Hepatocyte (in vitro differentiated cells): ENCODE measurements around the gene ALPL. TPM values are rescaled to one million over a fixed set of nuclear protein-coding genes. Genes with fewer than 3 reads are reported as not detected.

Experiments used
- DNase-seq: peaks from one replicate; pipeline ENCODE4 v3.0.0-alpha.2; 2016; ENCODE audit warnings: low spot score
- H2AFZ ChIP-seq: fragments of 200-600 bp; sonication (generic); 2 replicates; pipeline ENCODE4 v1.6.0; 2016; ENCODE audit warnings: antibody characterized with exemption, mild to moderate bottlenecking
- H3K27ac ChIP-seq: fragments of 200-600 bp; sonication (generic); 2 replicates; pipeline ENCODE4 v1.5.1; 2016; ENCODE audit warnings: mild to moderate bottlenecking
- H3K27me3 ChIP-seq: fragments of 200-600 bp; sonication (generic); 2 replicates; pipeline ENCODE4 v1.6.1; 2016
- H3K36me3 ChIP-seq: fragments of 200-600 bp; sonication (generic); replicated peaks from 2 replicates; pipeline ENCODE4 v1.5.1; 2016; ENCODE audit warnings: low read depth; ENCODE audit not compliant: insufficient read depth
- H3K4me1 ChIP-seq: fragments of 200-600 bp; sonication (generic); 2 replicates; pipeline ENCODE4 v1.5.1; 2016; ENCODE audit warnings: mild to moderate bottlenecking, moderate library complexity; ENCODE audit not compliant: insufficient read depth
- H3K4me2 ChIP-seq: fragments of 200-600 bp; sonication (generic); 2 replicates; pipeline ENCODE4 v1.6.0; 2016
- H3K4me3 ChIP-seq: fragments of 200-600 bp; sonication (generic); 2 replicates; pipeline ENCODE4 v1.5.1; 2016; ENCODE audit warnings: mild to moderate bottlenecking
- H3K79me2 ChIP-seq: fragments of 200-600 bp; sonication (generic); 2 replicates; pipeline ENCODE4 v1.6.0; 2017; ENCODE audit warnings: mild to moderate bottlenecking
- H3K9me2 ChIP-seq: fragments of 200-600 bp; sonication (generic); replicated peaks from 2 replicates; pipeline ENCODE4 v1.6.0; 2017; ENCODE audit warnings: mild to moderate bottlenecking; ENCODE audit not compliant: insufficient read depth
- H3K9me3 ChIP-seq: fragments of 200-600 bp; sonication (generic); 2 replicates; pipeline ENCODE4 v1.5.1; 2016; ENCODE audit warnings: low read depth, mild to moderate bottlenecking
- H4K20me1 ChIP-seq: fragments of 200-600 bp; sonication (generic); 2 replicates; pipeline ENCODE4 v1.6.0; 2016; ENCODE audit warnings: mild to moderate bottlenecking; ENCODE audit not compliant: insufficient read depth, poor library complexity, severe bottlenecking
- EZH2 ChIP-seq: fragments of 200-600 bp; sonication (generic); IDR thresholded peaks from 2 replicates; pipeline ENCODE4 v1.6.1; 2016; ENCODE audit warnings: antibody characterized with exemption, mild to moderate bottlenecking, borderline replicate concordance
- EZH2phosphoT487 ChIP-seq: fragments of 200-600 bp; sonication (generic); IDR thresholded peaks from one replicate; pipeline ENCODE4 v1.6.1; 2018; ENCODE audit warnings: antibody characterized with exemption, mild to moderate bottlenecking, low read depth, moderate library complexity; ENCODE audit not compliant: unreplicated experiment, severe bottlenecking
- WGBS: methylation state at CpG from one replicate; pipeline ENCODE4 v1.1.6; 2016; ENCODE audit warnings: low lambda C conversion rate; ENCODE audit errors: missing lambda C conversion rate; 5-methylcytosine and 5-hydroxymethylcytosine counted together
- polyA plus RNA-seq: library from polyadenylated mRNA; unstranded; fragments of >200 nt; fragmentation: Nextera tagmentation; extraction: Ambion mirVana; gene quantifications from 2 replicates; pipeline ENCODE4 v1.2.1, GENCODE V29; 2016
- total RNA-seq: library from RNA; depleted of rRNA; stranded (reverse); fragments of >200 nt; gene quantifications from 2 replicates; pipeline ENCODE4 v1.2.3, GENCODE V29; 2014
- TF ChIP-seq, protein P1 (sequence below): fragments of 200-600 bp; sonication (generic); IDR thresholded peaks from 2 replicates; pipeline ENCODE4 v1.5.1; 2016; ENCODE audit warnings: antibody characterized with exemption, mild to moderate bottlenecking; ENCODE audit not compliant: poor library complexity

Gene ALPL
- total and polyA plus RNA-seq, 2 experiments from 2014 or later = 2.2 to 6.0 TPM

- no peaks in the 10 kb centered on the region for H3K9me2 ChIP-seq
- H3K4me1 ChIP-seq = peaks cover 7% of the 10 kb centered on the region
- no peaks in the 10 kb centered on the region for H3K79me2 ChIP-seq
- no peaks in the 10 kb centered on the region for H4K20me1 ChIP-seq
- H3K4me3 ChIP-seq = no peak overlapping the region
- no peaks in the 10 kb centered on the region for H3K36me3 ChIP-seq
- no peak for TF ChIP-seq EZH2
- TF ChIP-seq EZH2phosphoT487 = no peak
- TF ChIP-seq, protein P1, sequence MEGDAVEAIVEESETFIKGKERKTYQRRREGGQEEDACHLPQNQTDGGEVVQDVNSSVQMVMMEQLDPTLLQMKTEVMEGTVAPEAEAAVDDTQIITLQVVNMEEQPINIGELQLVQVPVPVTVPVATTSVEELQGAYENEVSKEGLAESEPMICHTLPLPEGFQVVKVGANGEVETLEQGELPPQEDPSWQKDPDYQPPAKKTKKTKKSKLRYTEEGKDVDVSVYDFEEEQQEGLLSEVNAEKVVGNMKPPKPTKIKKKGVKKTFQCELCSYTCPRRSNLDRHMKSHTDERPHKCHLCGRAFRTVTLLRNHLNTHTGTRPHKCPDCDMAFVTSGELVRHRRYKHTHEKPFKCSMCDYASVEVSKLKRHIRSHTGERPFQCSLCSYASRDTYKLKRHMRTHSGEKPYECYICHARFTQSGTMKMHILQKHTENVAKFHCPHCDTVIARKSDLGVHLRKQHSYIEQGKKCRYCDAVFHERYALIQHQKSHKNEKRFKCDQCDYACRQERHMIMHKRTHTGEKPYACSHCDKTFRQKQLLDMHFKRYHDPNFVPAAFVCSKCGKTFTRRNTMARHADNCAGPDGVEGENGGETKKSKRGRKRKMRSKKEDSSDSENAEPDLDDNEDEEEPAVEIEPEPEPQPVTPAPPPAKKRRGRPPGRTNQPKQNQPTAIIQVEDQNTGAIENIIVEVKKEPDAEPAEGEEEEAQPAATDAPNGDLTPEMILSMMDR = no peak
- no peak overlapping the region for H3K4me2 ChIP-seq
- H3K9me3 ChIP-seq = no peaks in the 10 kb centered on the region
- H3K27ac ChIP-seq = peak overlapping the region; percentile 44
- no peak overlapping the region for H2AFZ ChIP-seq
- WGBS = 86% methylated on average over 9 of the region's 11 CpGs
- DNase-seq = peak; percentile 52
- H3K27me3 ChIP-seq = no peaks in the 10 kb centered on the region
Measured at GRCh38 chr1:21614419-21615115, 105.3 kb downstream of the ALPL start.

DNA sequence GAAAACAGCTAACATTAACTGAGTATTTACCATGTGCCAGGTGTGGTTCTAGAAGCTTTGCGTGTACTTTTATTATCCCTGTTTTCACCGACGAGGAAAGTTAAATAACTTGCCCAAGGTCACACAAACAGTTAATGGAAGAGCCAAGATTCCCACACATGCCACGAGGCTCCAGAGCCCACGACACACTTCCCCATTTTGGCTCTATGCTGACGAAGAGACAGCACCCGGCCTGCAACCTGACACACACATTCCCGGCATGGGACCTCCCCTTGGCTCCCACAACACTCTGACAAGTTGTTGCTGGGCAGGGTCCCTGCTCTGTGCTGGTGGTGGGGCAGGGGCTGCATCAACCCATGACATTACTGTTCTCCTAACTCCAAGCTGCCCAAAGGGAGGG, 107.1 kb downstream of the ALPL start:
- 78% methylated on average over 8 of the region's 8 CpGs for WGBS
- H4K20me1 ChIP-seq = no peaks in the 10 kb centered on the region
- H3K79me2 ChIP-seq = no peaks in the 10 kb centered on the region
- H2AFZ ChIP-seq = no peak overlapping the region
- no peaks in the 10 kb centered on the region for H3K27me3 ChIP-seq
- TF ChIP-seq EZH2phosphoT487 (no peak), EZH2 (no peak)
- TF ChIP-seq, protein P1 = no peak
- H3K9me3 ChIP-seq = no peaks in the 10 kb centered on the region
- H3K36me3 ChIP-seq = no peaks in the 10 kb centered on the region
- H3K27ac ChIP-seq = no peak overlapping the region
- H3K4me3 ChIP-seq = no peak overlapping the region
- no peaks in the 10 kb centered on the region for H3K9me2 ChIP-seq
- H3K4me1 ChIP-seq = peaks cover 18% of the 10 kb centered on the region
- no peak overlapping the region for H3K4me2 ChIP-seq
- DNase-seq = no peak

GRCh38 chr1:21617126-21617738, 108.0 kb downstream of the ALPL start:
- Histone ChIP-seq H3K4me2 (no peak overlapping the region), H3K36me3 (no peaks in the 10 kb centered on the region), H3K4me1 (peaks cover 26% of the 10 kb centered on the region), H4K20me1 (no peaks in the 10 kb centered on the region), H3K27ac (no peak overlapping the region), H3K4me3 (no peak overlapping the region), H2AFZ (no peak overlapping the region), H3K9me3 (no peaks in the 10 kb centered on the region), H3K79me2 (no peaks in the 10 kb centered on the region), H3K27me3 (no peaks in the 10 kb centered on the region), H3K9me2 (no peaks in the 10 kb centered on the region)
- no peak for DNase-seq
- WGBS = 96% methylated on average over 16 of the region's 16 CpGs
- TF ChIP-seq EZH2 (no peak), EZH2phosphoT487 (no peak)
- TF ChIP-seq, protein P1 = no peak
